ENCODE results near the gene RPUSD1.
"Not testable (repeated sequence)": the region's sequence is repeated elsewhere in the genome, so short reads cannot be mapped to it uniquely, and the experiment has no call there.

Gene RPUSD1
- total RNA-seq, result 36.0 to 36.5 reads per million in 2 experiments

- DNase-seq (ENCODE audit: low read depth), result no peak
Observed at GRCh38 chr16:787978-788398, at the start of gene RPUSD1. RPUSD1 (minus strand) TSS chr16:788381; CDS start chr16:787737, 644 bp downstream.

- DNase-seq (ENCODE audit: low read depth), result not testable (repeated sequence)
Observed at GRCh38 chr16:836822-837221, 48.6 kb upstream of the RPUSD1 start.

GRCh38 chr16:836221-836620 lies 48.0 kb upstream of the RPUSD1 start:
- DNase-seq (ENCODE audit: low read depth), result no peak

- DNase-seq (ENCODE audit: low read depth), result no peak
Observed at GRCh38 chr16:835373-835772, 47.2 kb upstream of the RPUSD1 start.

GRCh38 chr16:833411-833810 lies 45.2 kb upstream of the RPUSD1 start:
- DNase-seq (ENCODE audit: low read depth), result no peak

- no peak for DNase-seq (ENCODE audit: low read depth)
Observed at GRCh38 chr16:832652-833336, 44.6 kb upstream of the RPUSD1 start.

- DNase-seq (ENCODE audit: low read depth), result no peak
Observed at GRCh38 chr16:831571-832413, 43.6 kb upstream of the RPUSD1 start.

- DNase-seq (ENCODE audit: low read depth), result no peak
Observed at GRCh38 chr16:830871-831570, 42.8 kb upstream of the RPUSD1 start.

- DNase-seq (ENCODE audit: low read depth), result no peak
Observed at GRCh38 chr16:830107-830870, 42.1 kb upstream of the RPUSD1 start.

GRCh38 chr16:828891-829290 lies 40.7 kb upstream of the RPUSD1 start:
- DNase-seq (ENCODE audit: low read depth), result no peak

- DNase-seq (ENCODE audit: low read depth), result no peak
Observed at GRCh38 chr16:827513-827912, 39.3 kb upstream of the RPUSD1 start.

GRCh38 chr16:825341-826061 lies 37.3 kb upstream of the RPUSD1 start:
- DNase-seq (ENCODE audit: low read depth), result no peak

- no peak for DNase-seq (ENCODE audit: low read depth)
Observed at GRCh38 chr16:824601-825000, 36.4 kb upstream of the RPUSD1 start.

GRCh38 chr16:824194-824593 lies 36.0 kb upstream of the RPUSD1 start:
- DNase-seq (ENCODE audit: low read depth), result no peak

GRCh38 chr16:822909-823297 lies 34.7 kb upstream of the RPUSD1 start:
- no peak for DNase-seq (ENCODE audit: low read depth)

- DNase-seq (ENCODE audit: low read depth), result no peak
Observed at GRCh38 chr16:822174-822908, 34.2 kb upstream of the RPUSD1 start.

GRCh38 chr16:821751-822150 lies 33.6 kb upstream of the RPUSD1 start:
- DNase-seq (ENCODE audit: low read depth), result no peak

GRCh38 chr16:820748-821147 lies 32.6 kb upstream of the RPUSD1 start:
- no peak for DNase-seq (ENCODE audit: low read depth)

GRCh38 chr16:820044-820408 lies 31.8 kb upstream of the RPUSD1 start:
- not testable (repeated sequence) for DNase-seq (ENCODE audit: low read depth)

GRCh38 chr16:819336-820043 lies 31.3 kb upstream of the RPUSD1 start:
- no peak for DNase-seq (ENCODE audit: low read depth)

Data from T follicular helper cell (primary cell).